ENCODE data around the gene MAB21L1. TPM values are rescaled to one million over a fixed set of nuclear protein-coding genes. Genes with fewer than 3 reads are reported as not detected.

MAB21L1 gene
- total RNA-seq, 1 experiment from 2014 or later: not detected

- H3K27me3 ChIP-seq (ENCODE audit: insufficient read depth, low read length): no peaks in the 10 kb centered on the region
- H3K4me1 ChIP-seq (ENCODE audit: insufficient read depth, low read length): no peaks in the 10 kb centered on the region
- H3K4ac ChIP-seq (ENCODE audit: low read depth, low read length): no peak overlapping the region
- H2BK120ac ChIP-seq (ENCODE audit: low read depth, low read length, poor library complexity, severe bottlenecking): no peak overlapping the region
- H3K79me2 ChIP-seq (ENCODE audit: insufficient read depth, low read length): no peaks in the 10 kb centered on the region
- no peak overlapping the region for H3K4me3 Mint-ChIP-seq
- no peak overlapping the region for H2BK20ac ChIP-seq (ENCODE audit: low read depth, low read length, poor library complexity, severe bottlenecking)
- H3K9me3 ChIP-seq (ENCODE audit: control insufficient read depth, low read depth, low read length): no peaks in the 10 kb centered on the region
- H3K23ac ChIP-seq (ENCODE audit: insufficient read length, low read depth, low read length): no peak overlapping the region
- no peaks in the 10 kb centered on the region for H3K27me3 Mint-ChIP-seq (ENCODE audit: low read depth)
- no peak for DNase-seq
- no peak overlapping the region for H3K18ac ChIP-seq (ENCODE audit: insufficient read length, low read depth, low read length)
- no peak overlapping the region for H2AFZ ChIP-seq (ENCODE audit: low read length)
- H3K9ac ChIP-seq (ENCODE audit: extremely low read depth, insufficient read length, low read length): no peak overlapping the region
- no peak overlapping the region for H4K8ac ChIP-seq (replicated peaks; ENCODE audit: insufficient read length, low read depth, low read length)
- H4K91ac ChIP-seq (ENCODE audit: insufficient read length, low read depth, low read length): no peak overlapping the region
- H3K14ac ChIP-seq (ENCODE audit: insufficient read depth, low read length): no peak overlapping the region
- no peaks in the 10 kb centered on the region for H3K23me2 ChIP-seq (ENCODE audit: insufficient read length, low read depth, low read length, poor library complexity, severe bottlenecking)
- H3K79me1 ChIP-seq (ENCODE audit: insufficient read depth, low read depth, low read length, poor library complexity, severe bottlenecking): no peaks in the 10 kb centered on the region
- no peaks in the 10 kb centered on the region; a peak in 1 of 7 replicates for H3K36me3 Mint-ChIP-seq (ENCODE audit: insufficient read depth in 1 of 3, low read depth in 3 of 3)
- WGBS (ENCODE audit: extremely low coverage, insufficient read length, low lambda C conversion rate): no CpG with 5 or more reads among the region's 2 CpGs
- no peaks in the 10 kb centered on the region for H4K20me1 ChIP-seq (ENCODE audit: control insufficient read depth, insufficient read depth, insufficient read length)
- H3K4me1 Mint-ChIP-seq: no peaks in the 10 kb centered on the region
- H2AK5ac ChIP-seq (ENCODE audit: insufficient read length, low read length): no peak overlapping the region
- H3T11ph ChIP-seq (ENCODE audit: low read length): no peak overlapping the region
- H2BK12ac ChIP-seq (ENCODE audit: insufficient read length, low read depth, low read length): no peak overlapping the region
- no peak overlapping the region for H3K27ac ChIP-seq (ENCODE audit: insufficient read length, low read depth, low read length)
- no peak overlapping the region for H4K5ac ChIP-seq (ENCODE audit: insufficient read length, low read depth, low read length)
- H3K9me3 Mint-ChIP-seq: no peaks in the 10 kb centered on the region
- no peak overlapping the region for H3K56ac ChIP-seq (ENCODE audit: insufficient read length, low read depth, low read length)
- H2BK5ac ChIP-seq (ENCODE audit: insufficient read length, low read length): no peak overlapping the region
- H2BK15ac ChIP-seq (ENCODE audit: low read depth, low read length): no peak overlapping the region
- H3K27ac Mint-ChIP-seq: no peak overlapping the region
- H3K4me2 ChIP-seq (ENCODE audit: insufficient read depth, insufficient read length, low read length): no peak overlapping the region
- no peak for TF ChIP-seq CTCF (conservative IDR thresholded peaks at IDR 0.05)
Observed at GRCh38 chr13:35449821-35450220, 26.7 kb downstream of the MAB21L1 start.

All from H9 (cell line).